Panc1 (cell line): ENCODE results near the gene BLOC1S3. TPM values are rescaled to one million over a fixed set of nuclear protein-coding genes. Genes with fewer than 3 reads are reported as not detected.
A peak's percentile ranks its signal among the peaks of the same experiment; 100 is the strongest.

Experiments
- ATAC-seq: fragments of 200-7000 bp; cut with Tn5 transposase; 2 replicates; pipeline ENCODE4 v1.9.1; 2020; ENCODE audit warnings: mild to moderate bottlenecking, moderate library complexity
- BruUV-seq: library from RNA; stranded (reverse); fragments of 400-500 nt; replicated peaks from 2 replicates; lab custom pipeline; 2021; lab: Mats Ljungman, UMichigan
- CTCF ChIA-PET: fragments of 300-600 bp; sonication (Branson Sonifier 250); formaldehyde crosslinking; loops from one replicate; lab custom pipeline; 2022; ENCODE audit warnings: antibody characterized with exemption; lab: Charles Lee
- POLR2A ChIA-PET: fragments of 300-600 bp; sonication (Branson Sonifier 250); formaldehyde crosslinking; loops from one replicate; lab custom pipeline; 2022; ENCODE audit warnings: antibody characterized with exemption; lab: Charles Lee
- DNase-seq: peaks from one replicate; pipeline ENCODE4 v3.0.0-alpha.2; 2010; ENCODE audit warnings: low read depth, low spot score
- H3K27ac ChIP-seq: 2 replicates; pipeline ENCODE4 v1.5.1; 2011; ENCODE audit warnings: mild to moderate bottlenecking, low read length, inconsistent platforms
- H3K27me3 ChIP-seq: fragments of 200-500 bp; sonication (Bioruptor generic); 2 replicates; pipeline ENCODE4 v1.6.0; 2014; ENCODE audit warnings: low read length, inconsistent platforms; ENCODE audit not compliant: control insufficient read depth, insufficient read depth
- H3K36me3 ChIP-seq: fragments of 200-500 bp; sonication (Bioruptor generic); 2 replicates; pipeline ENCODE4 v1.5.1; 2014; ENCODE audit warnings: inconsistent platforms, mild to moderate bottlenecking, low read length, moderate library complexity; ENCODE audit not compliant: control insufficient read depth, insufficient read depth
- H3K4me1 ChIP-seq: 2 replicates; pipeline ENCODE4 v1.5.1; 2011; ENCODE audit warnings: inconsistent platforms, mild to moderate bottlenecking, low read length, moderate library complexity; ENCODE audit not compliant: control insufficient read depth, insufficient read depth
- H3K4me3 ChIP-seq, 2 experiments: 2 replicates each; pipeline ENCODE4 v1.5.1; 2011 to 2012; ENCODE audit warnings: low read depth in 2 of 2, low read length in 2 of 2, mild to moderate bottlenecking in 2 of 2, inconsistent platforms in 1 of 2, moderate library complexity in 1 of 2
- H3K9me3 ChIP-seq: fragments of 200-500 bp; sonication (Bioruptor generic); 2 replicates; pipeline ENCODE4 v1.5.1; 2014; ENCODE audit warnings: low read depth, mild to moderate bottlenecking, inconsistent platforms, low read length, moderate library complexity; ENCODE audit not compliant: control insufficient read depth, insufficient read depth
- POLR2AphosphoS5 ChIP-seq: IDR thresholded peaks from 2 replicates; pipeline ENCODE4 v1.6.1; 2012; ENCODE audit warnings: mild to moderate bottlenecking, low read depth, low read length, moderate library complexity
- REST ChIP-seq, 2 experiments: IDR thresholded peaks; 2 replicates each; pipeline ENCODE4 v1.6.1; 2011 to 2012; ENCODE audit warnings: low read depth in 2 of 2, control low read depth in 1 of 2, low read length in 1 of 2, mild to moderate bottlenecking in 1 of 2, moderate library complexity in 1 of 2; ENCODE audit not compliant: insufficient read depth in 1 of 2
- SIN3A ChIP-seq: IDR thresholded peaks from 2 replicates; pipeline ENCODE4 v1.6.1; 2012; ENCODE audit warnings: low read depth, mild to moderate bottlenecking, low read length, moderate library complexity, borderline replicate concordance; ENCODE audit not compliant: insufficient read depth
- TCF7L2 ChIP-seq: IDR thresholded peaks from 2 replicates; pipeline ENCODE4 v1.6.1; 2011; ENCODE audit warnings: mild to moderate bottlenecking, low read depth, low read length, inconsistent platforms
- in situ Hi-C: cut with HindIII; loops from 2 replicates; pipeline ENCODE4 v1.10.0; 2016; ENCODE audit warnings: low sequenced_read_pairs, low pct_unique_long_range_greater_than_20kb
- intact Hi-C: fragments of 100-400 bp; cut with micrococcal nuclease; formaldehyde crosslinking; loops from one replicate; pipeline ENCODE4 v1.10.0; 2022; ENCODE audit not compliant: unreplicated experiment
- total RNA-seq: library from RNA; stranded (reverse); gene quantifications from one replicate; pipeline ENCODE4 v1.2.1, GENCODE V29; 2021; ENCODE audit not compliant: unreplicated experiment
- TF ChIP-seq, protein P1 (sequence below): fragments of 450-650 bp; IDR thresholded peaks from 2 replicates; pipeline ENCODE4 v1.5.1; 2017; ENCODE audit warnings: mild to moderate bottlenecking

The BLOC1S3 gene
- total RNA-seq, 1 experiment from 2014 or later: 21.8 TPM

GRCh38 chr19:45150180-45150579 is 28.4 kb upstream of the BLOC1S3 start:
- DNase-seq (no peak), ATAC-seq (no peak)
- H3K27ac ChIP-seq: no peak overlapping the region
- H3K36me3 ChIP-seq: no peaks in the 10 kb centered on the region; the same call in 1 of the 2 replicates
- H3K4me1 ChIP-seq: no peaks in the 10 kb centered on the region
- BruUV-seq: no TSS peak
- TF ChIP-seq TCF7L2 (no peak), SIN3A (no peak), REST (IDR thresholded peaks at IDR 0.05; ENCODE audit: insufficient read depth in 1 of 2, low read depth in 2 of 2, low read length in 1 of 2) (no peak), POLR2AphosphoS5 (no peak)
- TF ChIP-seq, protein P1, sequence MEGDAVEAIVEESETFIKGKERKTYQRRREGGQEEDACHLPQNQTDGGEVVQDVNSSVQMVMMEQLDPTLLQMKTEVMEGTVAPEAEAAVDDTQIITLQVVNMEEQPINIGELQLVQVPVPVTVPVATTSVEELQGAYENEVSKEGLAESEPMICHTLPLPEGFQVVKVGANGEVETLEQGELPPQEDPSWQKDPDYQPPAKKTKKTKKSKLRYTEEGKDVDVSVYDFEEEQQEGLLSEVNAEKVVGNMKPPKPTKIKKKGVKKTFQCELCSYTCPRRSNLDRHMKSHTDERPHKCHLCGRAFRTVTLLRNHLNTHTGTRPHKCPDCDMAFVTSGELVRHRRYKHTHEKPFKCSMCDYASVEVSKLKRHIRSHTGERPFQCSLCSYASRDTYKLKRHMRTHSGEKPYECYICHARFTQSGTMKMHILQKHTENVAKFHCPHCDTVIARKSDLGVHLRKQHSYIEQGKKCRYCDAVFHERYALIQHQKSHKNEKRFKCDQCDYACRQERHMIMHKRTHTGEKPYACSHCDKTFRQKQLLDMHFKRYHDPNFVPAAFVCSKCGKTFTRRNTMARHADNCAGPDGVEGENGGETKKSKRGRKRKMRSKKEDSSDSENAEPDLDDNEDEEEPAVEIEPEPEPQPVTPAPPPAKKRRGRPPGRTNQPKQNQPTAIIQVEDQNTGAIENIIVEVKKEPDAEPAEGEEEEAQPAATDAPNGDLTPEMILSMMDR: no peak
- in situ Hi-C loops: no loop called here
- ChIA-PET CTCF (no interaction called here), POLR2A (no interaction called here)
- no peaks in the 10 kb centered on the region for H3K9me3 ChIP-seq
- H3K4me3 ChIP-seq: no peak overlapping the region
- no peaks in the 10 kb centered on the region for H3K27me3 ChIP-seq
- intact Hi-C loops: no loop called here

GRCh38 chr19:45150751-45151281 is 27.8 kb upstream of the BLOC1S3 start:
- no peaks in the 10 kb centered on the region for H3K4me1 ChIP-seq
- BruUV-seq: no TSS peak
- CTCF ChIA-PET: no interaction called here
- no peaks in the 10 kb centered on the region for H3K27me3 ChIP-seq
- peak; percentile 39 for ATAC-seq
- in situ Hi-C loops (no loop called here), intact Hi-C loops (no loop called here)
- no peak for DNase-seq
- no peaks in the 10 kb centered on the region; the same call in 1 of the 2 replicates for H3K36me3 ChIP-seq
- no peak overlapping the region for H3K4me3 ChIP-seq
- no peak for TF ChIP-seq REST (IDR thresholded peaks at IDR 0.05; ENCODE audit: insufficient read depth in 1 of 2, low read depth in 2 of 2, low read length in 1 of 2)
- no peak for TF ChIP-seq TCF7L2
- TF ChIP-seq POLR2AphosphoS5: no peak
- TF ChIP-seq SIN3A: no peak
- TF ChIP-seq, protein P1: no peak
- H3K27ac ChIP-seq: no peak overlapping the region
- POLR2A ChIA-PET: no interaction called here
- H3K9me3 ChIP-seq: no peaks in the 10 kb centered on the region
